ENCODE data around the gene HOXA3.

The HOXA3 gene

GRCh38 chr7:27106181-27106900 is 46.0 kb downstream of the HOXA3 start:
- H3K27ac ChIP-seq, result no peak overlapping the region
- TF ChIP-seq, protein P1, sequence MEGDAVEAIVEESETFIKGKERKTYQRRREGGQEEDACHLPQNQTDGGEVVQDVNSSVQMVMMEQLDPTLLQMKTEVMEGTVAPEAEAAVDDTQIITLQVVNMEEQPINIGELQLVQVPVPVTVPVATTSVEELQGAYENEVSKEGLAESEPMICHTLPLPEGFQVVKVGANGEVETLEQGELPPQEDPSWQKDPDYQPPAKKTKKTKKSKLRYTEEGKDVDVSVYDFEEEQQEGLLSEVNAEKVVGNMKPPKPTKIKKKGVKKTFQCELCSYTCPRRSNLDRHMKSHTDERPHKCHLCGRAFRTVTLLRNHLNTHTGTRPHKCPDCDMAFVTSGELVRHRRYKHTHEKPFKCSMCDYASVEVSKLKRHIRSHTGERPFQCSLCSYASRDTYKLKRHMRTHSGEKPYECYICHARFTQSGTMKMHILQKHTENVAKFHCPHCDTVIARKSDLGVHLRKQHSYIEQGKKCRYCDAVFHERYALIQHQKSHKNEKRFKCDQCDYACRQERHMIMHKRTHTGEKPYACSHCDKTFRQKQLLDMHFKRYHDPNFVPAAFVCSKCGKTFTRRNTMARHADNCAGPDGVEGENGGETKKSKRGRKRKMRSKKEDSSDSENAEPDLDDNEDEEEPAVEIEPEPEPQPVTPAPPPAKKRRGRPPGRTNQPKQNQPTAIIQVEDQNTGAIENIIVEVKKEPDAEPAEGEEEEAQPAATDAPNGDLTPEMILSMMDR (conservative IDR thresholded peaks at IDR 0.05), result no peak

DNA sequence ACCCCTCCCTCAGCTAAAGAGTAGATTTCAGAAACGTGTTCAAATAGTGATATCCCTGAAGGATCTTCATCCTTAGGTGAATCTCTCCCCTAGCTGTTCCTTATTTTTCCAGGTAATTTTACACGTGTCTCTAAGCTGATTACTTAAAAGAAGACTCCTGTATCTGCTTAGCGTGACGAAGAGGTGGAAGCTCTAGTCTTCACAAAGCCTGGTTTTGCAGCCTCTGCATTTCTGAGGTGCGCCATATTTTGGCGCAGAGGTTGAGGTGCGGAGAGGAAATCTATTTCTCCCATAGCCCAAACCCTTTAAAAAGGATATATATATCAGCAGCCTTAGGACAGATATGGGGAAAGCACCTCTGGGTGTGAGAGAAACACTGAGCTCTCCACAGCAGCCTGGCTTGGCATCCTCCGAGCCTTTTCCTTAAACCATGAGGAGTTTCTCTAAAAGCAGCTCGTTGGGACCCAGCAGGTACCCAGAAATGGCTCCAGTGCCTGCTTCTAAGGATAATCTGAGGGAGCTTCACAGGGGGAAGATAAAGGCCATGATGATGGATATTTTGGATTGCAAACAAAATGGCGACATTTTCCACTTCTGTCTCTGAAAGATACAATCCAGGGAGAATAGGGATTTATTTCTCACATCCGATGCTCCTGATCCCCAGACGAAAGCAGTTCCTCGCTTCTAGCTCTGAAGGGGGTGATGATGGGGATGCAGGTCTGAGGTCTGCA is 46.9 kb downstream of the HOXA3 start:
- TF ChIP-seq, protein P1 (conservative IDR thresholded peaks at IDR 0.05), result no peak
- H3K27ac ChIP-seq, result no peak overlapping the region

- TF ChIP-seq, protein P1 (conservative IDR thresholded peaks at IDR 0.05), result no peak
- H3K27ac ChIP-seq, result no peak overlapping the region
Observed at GRCh38 chr7:27104341-27105058, 47.9 kb downstream of the HOXA3 start.

GRCh38 chr7:27103489-27104226 is 48.7 kb downstream of the HOXA3 start:
- TF ChIP-seq, protein P1 (conservative IDR thresholded peaks at IDR 0.05), result no peak
- H3K27ac ChIP-seq, result no peak overlapping the region

- TF ChIP-seq, protein P1 (conservative IDR thresholded peaks at IDR 0.05), result no peak
- no peak within 1 kb of the TSS for H3K27ac ChIP-seq
Observed at GRCh38 chr7:27102581-27103442, 49.6 kb downstream of the HOXA3 start, which contains the start of gene HOXA2. TSS of gene HOXA2 (minus strand) at chr7:27102683. CDS start at chr7:27102500, 183 bp downstream.

DNA sequence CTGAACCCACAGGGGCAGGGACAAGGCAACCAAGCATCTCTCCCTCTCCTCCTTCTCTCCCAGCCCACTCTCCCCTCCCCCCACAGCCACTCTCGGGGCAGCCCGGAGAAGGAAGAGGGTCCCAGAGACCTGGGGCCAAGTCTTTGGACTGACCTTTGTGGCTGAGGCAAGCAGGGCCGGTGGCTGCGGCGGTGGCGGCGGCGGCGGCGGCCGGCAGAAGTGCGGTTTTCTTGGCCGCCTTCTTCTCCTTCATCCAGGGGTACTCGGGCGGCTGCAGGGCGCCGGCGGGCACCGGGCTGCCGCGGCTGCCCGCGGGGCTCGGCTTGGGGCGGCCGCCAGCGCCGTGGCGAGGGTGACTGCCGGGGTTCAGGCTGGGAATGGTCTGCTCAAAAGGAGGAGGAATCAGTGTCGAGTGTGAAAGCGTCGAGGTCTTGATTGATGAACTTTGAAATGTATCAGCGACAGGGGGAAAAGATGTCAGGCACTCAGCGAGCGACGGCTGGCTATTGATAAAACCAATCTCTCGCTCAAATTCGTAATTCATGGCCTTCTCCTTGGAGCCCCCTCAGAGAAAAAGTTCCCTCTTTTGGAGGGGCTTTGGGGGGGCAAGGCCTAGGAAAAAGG is 50.3 kb downstream of the HOXA3 start:
- TF ChIP-seq, protein P1 (conservative IDR thresholded peaks at IDR 0.05), result no peak
- no peak overlapping the region for H3K27ac ChIP-seq
